AG20443 (cell line): Measurements from ENCODE around the gene MAGI1.

Experiments
- DNase-seq: peaks from one replicate; pipeline ENCODE4 v3.0.0; 2012; ENCODE audit warnings: low spot score, mixed read lengths

MAGI1 gene

GRCh38 chr3:65795166-65795565 lies 243.6 kb downstream of the MAGI1 start:
- no peak for DNase-seq

- no peak for DNase-seq
Measured at GRCh38 chr3:65793495-65794200, 245.1 kb downstream of the MAGI1 start.

- DNase-seq: no peak
Measured at GRCh38 chr3:65788461-65788860, 250.3 kb downstream of the MAGI1 start.

- no peak for DNase-seq
Measured at GRCh38 chr3:65787827-65788226, 250.9 kb downstream of the MAGI1 start.

GRCh38 chr3:65787340-65787739 lies 251.4 kb downstream of the MAGI1 start:
- DNase-seq: no peak

GRCh38 chr3:65786890-65787289 lies 251.8 kb downstream of the MAGI1 start:
- no peak for DNase-seq

- peak; percentile 24 for DNase-seq
Measured at GRCh38 chr3:65785065-65785645, 253.6 kb downstream of the MAGI1 start.

GRCh38 chr3:65783117-65783516 lies 255.6 kb downstream of the MAGI1 start:
- no peak for DNase-seq

- DNase-seq: no peak
Measured at GRCh38 chr3:65781594-65781993, 257.1 kb downstream of the MAGI1 start.

GRCh38 chr3:65779390-65779789 lies 259.3 kb downstream of the MAGI1 start:
- no peak for DNase-seq

GRCh38 chr3:65778968-65779367 lies 259.8 kb downstream of the MAGI1 start:
- DNase-seq: peak; percentile 17

- no peak for DNase-seq
Measured at GRCh38 chr3:65777050-65777449, 261.7 kb downstream of the MAGI1 start.

- peak; percentile 61 for DNase-seq
Measured at GRCh38 chr3:65776494-65776893, 262.2 kb downstream of the MAGI1 start.

- no peak for DNase-seq
Measured at GRCh38 chr3:65776081-65776480, 262.6 kb downstream of the MAGI1 start.

- DNase-seq: no peak
Measured at GRCh38 chr3:65772758-65773157, 266.0 kb downstream of the MAGI1 start.

- DNase-seq: no peak
Measured at GRCh38 chr3:65767551-65767950, 271.2 kb downstream of the MAGI1 start.

- no peak for DNase-seq
Measured at GRCh38 chr3:65762235-65762580, 276.5 kb downstream of the MAGI1 start.

- DNase-seq: no peak
Measured at GRCh38 chr3:65761446-65762234, 277.1 kb downstream of the MAGI1 start.

GRCh38 chr3:65758876-65759598 lies 279.7 kb downstream of the MAGI1 start:
- peak; percentile 29 for DNase-seq

- no peak for DNase-seq
Measured at GRCh38 chr3:65758438-65758837, 280.3 kb downstream of the MAGI1 start.

- no peak for DNase-seq
Measured at GRCh38 chr3:65752636-65753035, 286.1 kb downstream of the MAGI1 start.

GRCh38 chr3:65751123-65751700 lies 287.5 kb downstream of the MAGI1 start:
- peak; percentile 63 for DNase-seq
